ENCODE results near the gene CYB561D1. TPM values are rescaled to one million over a fixed set of nuclear protein-coding genes. Genes with fewer than 3 reads are reported as not detected.
"Not testable (repeated sequence)": the region's sequence is repeated elsewhere in the genome, so short reads cannot be mapped to it uniquely, and the experiment has no call there.

The CYB561D1 gene, protein sequence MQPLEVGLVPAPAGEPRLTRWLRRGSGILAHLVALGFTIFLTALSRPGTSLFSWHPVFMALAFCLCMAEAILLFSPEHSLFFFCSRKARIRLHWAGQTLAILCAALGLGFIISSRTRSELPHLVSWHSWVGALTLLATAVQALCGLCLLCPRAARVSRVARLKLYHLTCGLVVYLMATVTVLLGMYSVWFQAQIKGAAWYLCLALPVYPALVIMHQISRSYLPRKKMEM
- total RNA-seq = 5.3 TPM
- long read RNA-seq, partial matches to known transcripts = 0 of 6 reads
- long read RNA-seq, other reads (novel, unspliced or antisense) = 5 of 6 reads

DNA sequence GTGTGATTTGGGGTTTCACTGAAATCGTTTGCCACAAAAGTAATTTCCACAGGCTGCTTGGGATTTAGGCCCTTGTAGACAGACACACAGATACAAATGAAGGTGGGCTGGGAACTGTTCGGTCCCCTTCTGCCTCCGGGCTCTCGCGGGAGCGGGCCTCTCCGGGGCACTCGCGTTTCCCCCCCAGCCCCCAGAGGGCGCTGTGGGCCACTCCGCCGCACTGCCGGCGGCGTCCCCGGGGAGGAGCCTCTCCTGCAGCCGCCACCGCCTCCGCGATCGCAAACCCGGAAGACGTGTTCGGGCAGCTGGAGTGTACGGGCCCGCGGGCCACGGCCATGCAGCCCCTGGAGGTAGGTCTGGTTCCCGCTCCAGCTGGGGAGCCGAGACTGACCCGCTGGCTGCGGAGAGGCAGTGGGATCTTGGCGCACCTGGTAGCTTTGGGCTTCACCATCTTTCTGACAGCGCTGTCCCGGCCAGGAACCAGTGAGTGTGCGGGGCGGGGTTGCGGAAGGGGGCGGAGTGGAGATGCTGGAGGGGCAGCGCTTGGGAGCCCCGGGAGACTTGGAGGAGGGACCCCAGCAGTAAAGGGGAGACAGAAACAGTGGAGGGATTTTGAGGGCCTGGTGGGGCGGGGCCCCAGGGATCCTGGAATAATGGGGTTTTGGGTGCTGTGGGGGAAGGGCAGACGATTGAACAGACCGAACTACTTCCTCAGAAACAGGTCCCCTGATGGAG, at the start of gene CYB561D1:
CYB561D1 (plus strand) TSS at position 290 of the 735 bp plus-strand sequence; CDS start at position 336, 46 bp downstream.
- ATAC-seq (ENCODE audit: poor library complexity) = peak; percentile 95
- peak; percentile 93 for DNase-seq
- intact Hi-C loops (cut with DNase I) = no loop called here

DNA sequence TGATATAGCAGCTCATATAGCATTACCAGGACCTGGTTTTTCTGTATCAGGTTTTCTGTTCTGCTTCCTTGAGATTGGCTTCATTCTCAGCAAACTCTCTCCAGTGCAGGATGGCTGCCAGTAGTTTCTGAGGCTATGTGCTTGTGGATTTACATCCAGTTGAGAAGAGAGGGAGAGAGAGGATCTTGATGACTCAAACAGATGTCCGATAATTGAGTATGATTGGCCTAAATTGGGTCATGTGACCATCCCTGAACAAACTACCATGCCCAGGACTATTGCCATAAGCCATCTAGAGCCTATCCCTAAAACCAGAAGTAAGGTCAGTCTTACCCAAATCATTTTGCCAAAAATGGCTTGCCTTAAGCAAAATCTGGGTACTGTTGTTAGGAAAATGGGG, 49.5 kb upstream of the CYB561D1 start:
- ATAC-seq (ENCODE audit: poor library complexity) (no peak), DNase-seq (no peak)
- intact Hi-C loops (cut with DNase I) = loop anchor here (10.0 kb wide), 1 partner anchor 80 kb away; no protein-coding TSS in a partner anchor

DNA sequence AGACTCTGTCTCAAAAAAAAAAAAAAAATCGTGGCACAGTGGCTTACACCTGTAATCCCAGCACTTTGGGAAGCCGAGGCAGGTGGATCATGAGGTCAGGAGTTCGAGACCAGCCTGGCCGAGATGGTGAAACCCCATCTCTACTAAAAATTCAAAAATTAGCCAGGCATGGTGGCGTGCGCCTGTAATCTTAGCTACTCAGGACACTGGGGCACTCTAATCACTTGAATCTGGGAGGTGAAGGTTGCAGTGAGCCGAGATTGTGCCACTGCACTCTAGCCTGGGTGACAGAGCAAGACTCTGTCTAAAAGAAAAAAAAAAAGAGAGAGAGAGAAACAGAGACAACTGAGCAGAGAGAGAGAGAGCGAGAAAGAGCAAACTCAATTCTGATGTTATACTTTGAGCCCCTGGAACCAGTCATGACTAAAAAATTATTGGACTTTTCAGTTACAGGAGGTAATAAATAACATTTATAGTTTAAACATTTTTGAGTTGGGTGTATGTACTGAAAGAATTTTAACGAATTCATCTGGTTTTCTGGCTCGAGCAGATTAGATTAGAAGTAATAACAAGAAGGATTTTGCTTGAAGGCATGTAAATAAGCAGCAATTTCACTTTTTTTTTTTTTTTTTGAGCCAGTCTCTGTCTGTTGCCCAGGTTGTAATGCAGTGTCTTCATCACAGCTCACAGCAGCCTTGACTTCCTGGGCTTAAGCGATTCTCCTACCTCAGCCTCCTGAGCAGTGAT, 47.8 kb upstream of the CYB561D1 start:
- DNase-seq; ATAC-seq (ENCODE audit: poor library complexity): not testable (repeated sequence)
- intact Hi-C loops (cut with DNase I) = loop anchor here (10.0 kb wide), 1 partner anchor 79 kb away; no protein-coding TSS in a partner anchor

DNA sequence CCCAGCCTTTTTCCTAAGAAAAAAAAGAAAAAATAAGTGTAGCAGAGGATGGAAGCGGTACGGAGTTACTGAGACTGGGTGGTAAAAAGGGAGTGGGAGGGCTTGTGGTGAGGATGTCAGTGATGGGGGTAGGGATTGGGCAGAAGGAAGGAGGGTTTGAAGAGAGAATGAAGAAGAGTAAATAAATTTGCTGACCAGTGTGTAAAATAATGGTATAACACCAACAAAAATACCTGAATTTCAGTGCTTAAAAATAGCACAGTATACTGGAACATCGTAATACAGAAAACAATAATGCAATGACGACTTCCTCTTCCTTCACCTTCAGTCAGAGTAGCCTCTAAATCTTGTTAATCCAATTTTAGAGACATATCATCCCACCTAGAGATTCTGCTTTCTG, 46.4 kb upstream of the CYB561D1 start:
- ATAC-seq (ENCODE audit: poor library complexity) (no peak), DNase-seq (no peak)
- intact Hi-C loops (cut with DNase I) = loop anchor here (10.0 kb wide), 1 partner anchor 77 kb away; no protein-coding TSS in a partner anchor

DNA sequence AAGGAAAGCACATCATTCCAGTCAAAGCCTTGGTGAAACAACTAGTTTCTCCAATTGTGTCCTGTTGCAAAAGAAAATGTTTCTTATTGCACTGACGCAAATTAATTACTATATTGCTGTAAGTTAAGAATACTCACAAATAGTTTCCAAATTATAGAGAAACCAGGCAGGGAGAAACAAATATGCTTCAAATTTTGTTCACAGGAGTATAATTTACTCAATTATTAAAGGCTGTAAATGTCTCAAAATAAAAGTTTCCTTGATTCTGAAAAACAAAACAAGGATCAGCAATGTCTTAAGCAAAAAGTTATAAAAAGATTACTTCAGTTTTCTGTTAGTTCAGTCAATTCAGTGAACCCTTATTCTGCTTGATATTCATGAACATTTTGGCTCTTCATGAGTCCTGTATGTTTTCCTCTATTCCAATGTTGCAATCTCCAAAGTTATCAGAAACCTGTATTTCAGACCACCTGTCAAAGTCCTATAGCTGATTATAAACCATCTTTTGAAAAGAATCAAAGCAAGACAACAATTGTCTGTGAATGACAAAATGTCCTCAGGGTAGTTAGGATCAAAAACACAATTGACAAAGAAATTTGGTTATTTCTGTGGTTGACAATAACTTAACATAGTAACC, 39.3 kb upstream of the CYB561D1 start:
- ATAC-seq (ENCODE audit: poor library complexity) = no peak
- no peak for DNase-seq
- intact Hi-C loops (cut with DNase I) = no loop called here

DNA sequence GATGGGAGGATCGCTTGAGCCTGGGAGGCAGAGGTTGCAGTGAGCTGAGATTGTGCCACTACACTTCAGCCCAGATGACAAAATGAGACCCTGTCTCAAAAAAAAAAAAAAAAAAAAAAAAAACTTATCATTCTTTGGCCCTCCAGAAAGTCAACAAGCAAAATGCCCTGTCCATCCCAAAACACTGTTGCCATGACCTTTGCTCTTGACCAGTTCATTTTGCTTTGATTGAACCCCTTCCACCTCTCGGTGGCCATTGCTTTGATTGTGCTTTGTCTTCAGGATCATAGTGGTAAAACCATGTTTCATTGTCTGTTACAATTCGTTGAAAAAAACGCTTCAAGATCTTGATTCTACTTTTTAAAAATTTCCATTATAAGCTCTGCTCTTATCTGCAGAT, 36.1 kb upstream of the CYB561D1 start:
- ATAC-seq (ENCODE audit: poor library complexity) = no peak
- intact Hi-C loops (cut with DNase I) = no loop called here
- no peak for DNase-seq

DNA sequence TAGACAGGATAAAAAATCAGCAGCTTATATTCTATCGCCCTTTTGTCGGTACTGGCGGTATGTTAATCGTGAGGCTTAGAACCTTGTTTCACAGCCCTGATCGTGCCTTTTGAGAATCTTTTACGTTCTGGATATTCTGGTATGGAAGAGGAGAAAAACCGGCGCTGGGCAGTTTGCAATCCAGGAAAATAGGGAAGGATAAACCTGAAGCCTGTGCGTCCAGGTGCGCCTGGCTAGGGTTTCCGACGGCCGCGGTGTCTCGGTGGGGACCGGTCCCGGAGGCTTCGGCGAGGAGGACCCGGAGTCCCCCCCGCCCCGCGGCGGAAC, 27.8 kb upstream of the CYB561D1 start:
- intact Hi-C loops (cut with DNase I) = no loop called here
- DNase-seq = no peak
- no peak for ATAC-seq (ENCODE audit: poor library complexity)

DNA sequence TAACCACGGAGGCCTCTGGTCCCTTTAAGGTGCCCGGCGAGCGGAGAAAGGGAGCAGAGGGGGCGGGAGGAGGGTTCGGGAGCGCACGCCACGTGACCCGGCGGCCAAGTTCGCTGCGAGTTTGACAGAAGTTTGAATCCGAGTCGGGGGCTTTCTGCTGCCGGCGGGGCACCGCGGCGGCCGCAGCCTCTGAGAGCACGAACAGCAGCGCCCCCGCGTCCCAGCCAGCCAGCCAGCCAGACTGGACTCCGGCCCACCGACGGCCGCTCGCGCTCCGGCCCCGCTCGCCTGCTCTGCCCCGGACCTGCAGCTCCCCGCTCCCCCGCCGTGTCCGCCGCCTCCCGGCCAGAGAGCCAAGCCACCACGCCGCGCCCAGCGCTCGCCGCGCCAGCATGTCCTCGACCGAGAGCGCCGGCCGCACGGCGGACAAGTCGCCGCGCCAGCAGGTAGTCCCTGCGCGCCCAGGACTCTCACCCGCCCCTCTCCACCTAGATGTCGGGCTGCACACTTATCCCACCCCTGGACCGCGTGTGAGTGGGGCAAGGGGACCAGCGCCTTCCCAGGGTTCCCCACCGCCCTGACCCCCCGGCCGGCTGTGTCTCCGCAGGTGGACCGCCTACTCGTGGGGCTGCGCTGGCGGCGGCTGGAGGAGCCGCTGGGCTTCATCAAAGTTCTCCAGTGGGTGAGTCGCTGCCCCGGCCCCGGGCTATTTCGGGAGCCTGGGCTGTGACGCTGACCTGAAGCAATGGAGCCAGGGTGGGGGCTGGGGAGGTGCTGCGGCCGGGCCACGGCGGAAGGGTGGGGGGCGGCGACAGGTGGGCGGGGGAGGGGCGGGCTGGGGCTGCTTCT, 27.2 kb upstream of the CYB561D1 start, which contains the start of gene SYPL2:
SYPL2 (plus strand) TSS at position 95 of the 849 bp plus-strand sequence; CDS start at position 393, 298 bp downstream.
- intact Hi-C loops (cut with DNase I) = no loop called here
- ATAC-seq (ENCODE audit: poor library complexity) (peak; percentile 92), DNase-seq (peak; percentile 79)

DNA sequence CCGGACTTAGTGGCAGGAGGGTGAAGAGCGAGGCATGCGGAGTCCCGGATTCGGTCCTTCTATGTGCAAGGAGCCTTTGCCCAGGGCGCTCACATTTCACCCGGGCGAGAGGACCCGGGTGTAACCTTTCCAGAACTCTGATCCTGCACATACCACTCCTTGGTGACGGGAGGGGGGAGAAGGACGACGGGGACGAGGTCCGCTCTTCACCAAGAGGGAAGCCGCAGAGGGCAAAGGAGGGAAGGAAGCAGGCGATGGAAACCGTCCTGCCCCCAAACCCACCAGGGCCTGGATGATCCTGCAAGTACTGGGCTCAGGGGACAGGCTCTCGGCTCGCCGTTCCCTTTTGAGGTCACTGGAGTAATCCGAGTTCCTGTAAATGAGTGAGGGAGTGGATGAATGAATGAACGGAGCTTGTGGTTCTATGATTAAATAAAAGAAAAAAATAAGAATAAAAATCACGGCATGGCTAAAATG, 26.6 kb upstream of the CYB561D1 start:
- intact Hi-C loops (cut with DNase I) = no loop called here
- ATAC-seq (ENCODE audit: poor library complexity) = peak; percentile 64
- DNase-seq = peak; percentile 50

DNA sequence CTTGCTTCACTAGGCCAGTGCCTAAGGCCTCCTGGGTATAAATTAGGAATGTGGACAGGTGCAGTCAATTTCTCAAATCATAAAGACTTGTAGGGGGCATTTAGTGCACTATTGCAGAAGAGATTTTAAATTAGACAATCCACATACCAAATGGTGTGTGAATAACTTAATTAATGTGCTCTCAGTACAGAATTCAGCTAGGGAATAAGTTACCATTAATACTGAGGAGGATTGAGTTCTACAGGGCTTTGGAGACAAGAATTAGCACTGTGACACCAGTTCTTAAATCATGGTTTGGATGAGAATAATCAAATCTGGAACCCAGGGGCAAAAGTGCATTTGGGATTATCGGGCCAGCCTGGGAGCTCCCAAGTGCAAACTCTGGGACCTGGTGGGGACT, 25.8 kb upstream of the CYB561D1 start:
- DNase-seq = no peak
- intact Hi-C loops (cut with DNase I) = no loop called here
- no peak for ATAC-seq (ENCODE audit: poor library complexity)

DNA sequence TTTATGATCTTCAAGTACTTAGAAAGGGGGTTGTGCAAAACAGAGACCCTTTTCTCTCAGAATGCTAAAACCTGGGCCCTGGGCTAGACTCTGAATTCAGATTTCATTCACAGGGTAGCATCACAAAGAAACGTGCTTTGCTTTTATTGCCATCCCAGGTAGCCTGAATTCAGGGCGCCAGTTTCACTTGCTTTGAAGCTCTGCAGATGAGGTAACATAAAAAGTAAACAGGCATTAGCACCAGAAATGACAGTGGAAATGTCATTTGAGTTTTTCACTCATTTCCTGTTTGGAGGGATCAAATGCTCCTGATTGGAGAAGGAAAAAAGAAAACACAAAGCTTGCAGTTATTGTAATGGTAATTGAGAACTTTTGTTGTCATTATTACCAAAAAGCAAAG, 25.0 kb upstream of the CYB561D1 start:
- intact Hi-C loops (cut with DNase I) = no loop called here
- no peak for ATAC-seq (ENCODE audit: poor library complexity)
- no peak for DNase-seq

DNA sequence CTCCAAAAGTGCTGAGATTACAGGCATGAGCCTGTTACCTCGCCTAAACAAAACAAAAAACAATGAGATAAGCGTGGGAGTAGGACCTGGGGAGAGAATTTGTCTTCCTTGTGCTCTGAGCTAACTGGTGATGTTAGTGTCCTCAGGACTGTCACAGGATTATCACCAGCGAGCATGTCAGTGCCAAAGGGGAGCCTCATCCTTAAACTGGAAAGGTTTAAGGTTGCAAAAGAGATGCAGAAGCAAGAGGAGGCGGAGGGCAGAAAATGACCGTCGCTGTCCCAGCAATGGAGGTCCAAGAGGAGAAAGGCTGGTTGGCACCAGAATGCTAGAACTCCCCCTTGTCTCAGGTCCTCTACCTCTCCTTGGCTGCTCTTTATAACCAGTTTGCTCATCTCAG, 23.6 kb upstream of the CYB561D1 start:
- no peak for ATAC-seq (ENCODE audit: poor library complexity)
- intact Hi-C loops (cut with DNase I) = no loop called here
- no peak for DNase-seq

DNA sequence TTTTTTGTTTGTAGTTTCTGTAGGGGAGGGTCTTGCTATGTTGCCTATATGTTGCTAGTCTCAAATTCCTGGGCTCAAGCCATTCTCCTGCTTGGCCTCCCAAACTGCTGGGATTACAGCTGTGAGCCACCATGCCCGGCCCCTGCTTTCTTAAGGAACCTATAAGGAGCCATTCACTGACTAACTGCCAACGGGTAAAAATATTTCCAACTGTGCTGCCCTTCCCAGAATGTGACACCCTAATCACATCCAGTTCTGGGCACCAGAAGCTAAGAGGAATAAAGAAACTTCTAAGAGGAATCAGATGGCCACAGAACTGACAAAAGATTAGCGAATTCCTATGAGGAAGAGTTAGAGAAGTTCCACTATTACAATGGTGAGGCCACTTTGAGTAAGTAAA, 21.1 kb upstream of the CYB561D1 start:
- intact Hi-C loops (cut with DNase I) = no loop called here
- DNase-seq (no peak), ATAC-seq (ENCODE audit: poor library complexity) (peak; percentile 21)

DNA sequence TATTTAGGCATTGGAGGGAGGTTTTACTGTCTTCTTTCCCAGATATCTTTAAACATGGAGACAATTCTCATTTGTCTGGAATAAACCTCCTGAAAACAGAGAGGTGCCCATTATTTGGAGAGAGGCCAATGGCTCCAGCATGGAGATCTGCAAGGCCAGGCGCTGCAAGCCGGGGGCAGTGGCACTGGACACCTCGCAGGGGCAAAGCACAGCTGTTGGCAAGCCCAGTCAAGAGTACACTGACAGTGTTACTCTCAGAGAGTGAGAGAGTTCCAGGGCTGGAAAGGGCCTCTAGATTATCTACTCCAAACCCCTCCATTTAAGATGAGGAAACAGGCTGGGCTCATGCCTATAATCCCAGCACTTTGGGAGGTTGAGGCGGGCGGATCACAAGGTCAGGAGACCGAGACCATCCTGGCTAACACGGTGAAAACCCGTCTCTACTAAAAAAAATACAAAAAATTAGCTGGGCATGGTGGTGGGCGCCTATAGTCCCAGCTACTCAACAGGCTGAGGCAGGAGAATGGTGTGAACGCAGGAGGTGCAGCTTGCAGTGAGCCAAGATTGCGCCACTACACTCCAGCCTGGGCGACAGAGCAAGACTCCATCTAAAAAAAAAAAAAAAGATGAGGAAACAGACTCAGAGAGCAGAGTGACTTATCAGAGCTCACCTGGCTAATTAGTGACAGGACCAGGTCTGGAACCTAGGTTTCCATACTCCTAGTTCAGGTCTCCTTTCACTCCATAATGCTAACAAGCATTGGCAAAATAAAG, 20.4 kb upstream of the CYB561D1 start:
- peak; percentile 48 for ATAC-seq (ENCODE audit: poor library complexity)
- DNase-seq; intact Hi-C loops (cut with DNase I): not testable (repeated sequence)

DNA sequence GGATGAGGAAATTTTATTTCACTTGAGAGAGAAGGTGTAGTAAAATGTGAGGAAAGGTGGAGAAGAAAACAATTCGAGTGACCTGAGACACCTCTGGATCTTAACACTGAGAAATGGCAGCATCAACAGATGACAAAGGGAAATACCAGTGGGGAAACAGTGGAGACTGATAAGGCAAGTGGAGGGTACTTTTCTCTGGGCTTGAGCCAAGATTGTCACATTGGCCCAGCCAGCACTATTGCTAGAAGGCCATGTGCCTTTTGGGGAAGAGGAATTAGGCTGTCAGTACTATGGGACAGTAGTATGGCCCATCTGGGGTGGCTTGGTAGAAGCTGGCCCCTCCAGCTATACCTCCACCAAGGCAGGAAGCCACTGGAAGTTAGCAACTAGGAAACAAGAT, 19.2 kb upstream of the CYB561D1 start:
- DNase-seq = no peak
- peak; percentile 56 for ATAC-seq (ENCODE audit: poor library complexity)
- intact Hi-C loops (cut with DNase I) = no loop called here

DNA sequence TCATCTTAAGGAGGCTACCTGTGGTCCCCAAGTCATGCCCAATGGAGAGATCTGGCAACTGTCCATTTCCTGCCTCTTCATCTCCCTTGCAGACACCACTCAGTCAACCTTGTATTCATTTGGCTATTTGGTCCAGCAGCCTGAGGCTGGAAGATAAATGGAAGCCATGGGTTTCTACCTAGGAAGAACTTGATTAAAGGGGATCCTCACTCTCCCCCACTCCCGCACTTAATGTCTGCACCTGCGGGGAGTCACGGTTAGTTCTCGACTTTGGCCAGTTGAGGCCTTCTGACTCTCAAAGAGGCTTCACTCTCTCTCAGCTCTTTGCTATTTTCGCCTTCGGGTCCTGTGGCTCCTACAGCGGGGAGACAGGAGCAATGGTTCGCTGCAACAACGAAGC, 18.6 kb upstream of the CYB561D1 start:
- ATAC-seq (ENCODE audit: poor library complexity) (no peak), DNase-seq (no peak)
- intact Hi-C loops (cut with DNase I) = no loop called here

DNA sequence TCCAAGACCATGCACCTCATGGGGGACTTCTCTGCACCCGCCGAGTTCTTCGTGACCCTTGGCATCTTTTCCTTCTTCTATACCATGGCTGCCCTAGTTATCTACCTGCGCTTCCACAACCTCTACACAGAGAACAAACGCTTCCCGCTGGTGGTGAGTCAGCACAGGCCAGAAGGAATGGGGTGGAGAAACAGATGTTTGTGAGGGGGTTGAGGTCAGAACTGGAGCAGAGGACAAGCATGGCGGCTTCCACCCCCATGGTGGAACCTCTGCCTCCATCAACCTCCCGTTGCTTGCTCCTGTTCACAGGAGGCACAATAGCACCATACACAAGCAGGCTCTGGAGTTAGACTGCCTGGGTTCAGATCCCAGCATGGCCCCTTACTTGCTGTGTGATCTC, 17.1 kb upstream of the CYB561D1 start:
- intact Hi-C loops (cut with DNase I) = no loop called here
- ATAC-seq (ENCODE audit: poor library complexity) = no peak

More for the DNA sequence above, 17.1 kb upstream of the CYB561D1 start:
- no peak for DNase-seq

Data from Right ventricle myocardium superior (tissue), 1 donor.